ENCODE data around the gene FBLIM1. TPM values are rescaled to one million over a fixed set of nuclear protein-coding genes. Genes with fewer than 3 reads are reported as not detected.
"Not testable (repeated sequence)": the region's sequence is repeated elsewhere in the genome, so short reads cannot be mapped to it uniquely, and the experiment has no call there.

Gene FBLIM1
- total RNA-seq, 4 donors from 2014 or later, result 11.4 to 28.0 (median 25.9) TPM

DNA sequence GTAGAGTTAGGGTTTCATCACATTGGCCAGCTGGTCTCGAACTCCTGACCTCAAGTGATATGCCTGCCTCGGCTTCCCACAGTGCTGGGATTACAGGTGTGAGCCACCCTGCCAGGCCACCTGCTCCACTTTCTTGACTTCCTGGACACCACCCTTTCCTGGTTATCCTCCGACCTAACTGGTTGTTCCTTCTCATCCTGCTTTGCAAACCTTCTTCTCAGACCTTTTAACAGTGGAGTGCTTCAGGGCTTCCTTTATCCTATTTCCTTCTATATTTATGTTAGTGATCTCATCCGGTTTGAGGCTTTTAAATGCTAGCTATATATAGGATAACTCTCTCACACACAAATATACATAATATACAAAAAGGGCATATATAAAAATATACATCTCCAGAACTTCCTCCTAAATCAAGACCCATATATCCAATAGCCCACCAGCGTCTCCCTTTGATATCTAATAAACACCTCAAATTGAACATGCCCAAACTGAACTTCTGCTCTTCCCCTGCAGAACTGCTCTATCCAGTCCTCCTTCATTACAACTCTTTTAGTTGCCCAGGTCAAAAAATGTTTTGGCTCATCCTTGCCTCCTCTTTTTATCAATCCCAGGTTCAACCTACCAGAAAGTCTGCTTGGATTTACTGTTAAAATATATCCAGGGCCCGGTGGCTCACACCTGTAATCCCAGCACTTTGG lies 68.4 kb downstream of the FBLIM1 start:
- 86 to 91% methylated on average over 6 of the region's 6 CpGs for WGBS, 2 donors
- no peak for DNase-seq
- Histone ChIP-seq H3K27ac (no peak overlapping the region), H3K4me3 (replicated peaks in 1 of 3) (no peak overlapping the region), H3K4me1 (peaks cover 5 to 7% of the 10 kb centered on the region in 2 donors), H3K36me3 (no peaks in the 10 kb centered on the region), H3K27me3 (no peaks in the 10 kb centered on the region), H3K9me3 (no peaks in the 10 kb centered on the region)
- TF ChIP-seq, protein P1, sequence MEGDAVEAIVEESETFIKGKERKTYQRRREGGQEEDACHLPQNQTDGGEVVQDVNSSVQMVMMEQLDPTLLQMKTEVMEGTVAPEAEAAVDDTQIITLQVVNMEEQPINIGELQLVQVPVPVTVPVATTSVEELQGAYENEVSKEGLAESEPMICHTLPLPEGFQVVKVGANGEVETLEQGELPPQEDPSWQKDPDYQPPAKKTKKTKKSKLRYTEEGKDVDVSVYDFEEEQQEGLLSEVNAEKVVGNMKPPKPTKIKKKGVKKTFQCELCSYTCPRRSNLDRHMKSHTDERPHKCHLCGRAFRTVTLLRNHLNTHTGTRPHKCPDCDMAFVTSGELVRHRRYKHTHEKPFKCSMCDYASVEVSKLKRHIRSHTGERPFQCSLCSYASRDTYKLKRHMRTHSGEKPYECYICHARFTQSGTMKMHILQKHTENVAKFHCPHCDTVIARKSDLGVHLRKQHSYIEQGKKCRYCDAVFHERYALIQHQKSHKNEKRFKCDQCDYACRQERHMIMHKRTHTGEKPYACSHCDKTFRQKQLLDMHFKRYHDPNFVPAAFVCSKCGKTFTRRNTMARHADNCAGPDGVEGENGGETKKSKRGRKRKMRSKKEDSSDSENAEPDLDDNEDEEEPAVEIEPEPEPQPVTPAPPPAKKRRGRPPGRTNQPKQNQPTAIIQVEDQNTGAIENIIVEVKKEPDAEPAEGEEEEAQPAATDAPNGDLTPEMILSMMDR (IDR thresholded peaks at IDR 0.05), result no peak
- TF ChIP-seq POLR2A (IDR thresholded peaks at IDR 0.05), result no peak
- intact Hi-C loops (cut with DNase I), result no loop called here

GRCh38 chr1:15827567-15827966 lies 69.0 kb downstream of the FBLIM1 start:
- H3K27ac ChIP-seq; H3K9me3 ChIP-seq; DNase-seq; H3K36me3 ChIP-seq; intact Hi-C loops (cut with DNase I); H3K27me3 ChIP-seq; H3K4me3 ChIP-seq (replicated peaks in 1 of 3); H3K4me1 ChIP-seq: not testable (repeated sequence)
- 91 to 96% methylated on average over 15 of the region's 15 CpGs for WGBS, 2 donors

GRCh38 chr1:15828931-15829330 lies 70.3 kb downstream of the FBLIM1 start:
- WGBS, 2 donors, result 80 to 84% methylated on average over 14 of the region's 14 CpGs
- H3K4me3 ChIP-seq (replicated peaks in 1 of 3); H3K27ac ChIP-seq; H3K9me3 ChIP-seq; DNase-seq; H3K36me3 ChIP-seq; H3K27me3 ChIP-seq; intact Hi-C loops (cut with DNase I): not testable (repeated sequence)
- H3K4me1 ChIP-seq, result peaks cover 14 to 17% of the 10 kb centered on the region in 2 donors

- H3K27ac ChIP-seq, result no peak overlapping the region
- H3K4me1 ChIP-seq, result peaks cover 14 to 17% of the 10 kb centered on the region in 2 donors
- no peaks in the 10 kb centered on the region for H3K9me3 ChIP-seq
- H3K36me3 ChIP-seq, result no peaks in the 10 kb centered on the region
- TF ChIP-seq, protein P1 (IDR thresholded peaks at IDR 0.05), result no peak
- TF ChIP-seq POLR2A (IDR thresholded peaks at IDR 0.05), result no peak
- no peak for DNase-seq
- intact Hi-C loops (cut with DNase I), result no loop called here
- no peak overlapping the region for H3K4me3 ChIP-seq (replicated peaks in 1 of 3)
- 74 to 79% methylated on average over 1 of the region's 1 CpG for WGBS, 2 donors
- H3K27me3 ChIP-seq, result no peaks in the 10 kb centered on the region
Measured at GRCh38 chr1:15830258-15830657, 71.7 kb downstream of the FBLIM1 start.

- no peak for TF ChIP-seq POLR2A (IDR thresholded peaks at IDR 0.05)
- DNase-seq, result peak; percentile 20 to 21
- 75 to 82% methylated on average over 24 of the region's 24 CpGs for WGBS, 2 donors
- Histone ChIP-seq H3K27me3 (no peaks in the 10 kb centered on the region), H3K9me3 (no peaks in the 10 kb centered on the region), H3K27ac (peak overlapping the region in 2 of 3 donors; percentile 100), H3K4me1 (peaks cover 21% of the 10 kb centered on the region in 2 donors), H3K36me3 (no peaks in the 10 kb centered on the region), H3K4me3 (replicated peaks in 1 of 3) (no peak overlapping the region)
- intact Hi-C loops (cut with DNase I), result no loop called here
Measured at GRCh38 chr1:15833069-15833679, 74.6 kb downstream of the FBLIM1 start.

DNA sequence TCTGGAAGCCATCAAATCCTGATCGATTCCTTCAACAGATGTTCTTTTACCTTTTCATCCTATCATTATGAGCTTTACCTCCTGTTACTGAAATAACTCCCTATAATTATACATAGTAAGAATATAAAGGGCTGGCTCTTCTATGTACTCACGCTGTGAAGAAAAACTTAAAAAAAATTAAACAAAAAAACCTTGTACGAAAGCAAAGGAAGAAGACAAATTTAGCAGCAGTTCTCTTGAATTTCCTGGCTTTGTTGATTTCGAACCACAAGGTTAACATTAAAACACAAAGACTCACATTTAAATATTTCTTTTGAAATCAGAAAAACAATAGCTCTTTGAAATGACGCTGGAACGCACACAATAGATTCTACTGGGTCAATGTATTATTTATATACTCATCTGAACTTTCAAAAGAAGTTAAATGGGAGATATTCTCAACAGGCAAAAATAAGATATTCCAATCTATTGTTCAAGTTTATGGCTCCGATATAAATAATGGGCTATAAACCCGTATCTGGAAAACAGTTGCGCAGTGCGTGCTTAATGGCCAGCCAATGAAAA lies 75.3 kb downstream of the FBLIM1 start:
- Histone ChIP-seq H3K9me3 (no peaks in the 10 kb centered on the region), H3K4me1 (peaks cover 21% of the 10 kb centered on the region in 2 donors), H3K36me3 (no peaks in the 10 kb centered on the region), H3K4me3 (replicated peaks in 1 of 3) (peak overlapping the region; percentile 61 to 77 (median 72)), H3K27ac (peak overlapping the region; percentile 99 to 100 (median 100)), H3K27me3 (no peaks in the 10 kb centered on the region)
- intact Hi-C loops (cut with DNase I), result no loop called here
- TF ChIP-seq POLR2A (IDR thresholded peaks at IDR 0.05), result no peak
- TF ChIP-seq, protein P1 (IDR thresholded peaks at IDR 0.05), result no peak
- WGBS, 2 donors, result 3 to 6% methylated on average over 10 of the region's 10 CpGs
- DNase-seq, result no peak

Measured in thyroid gland (tissue), 4 donors.